Measurements from ENCODE around the gene NCOA7.

- TF ChIP-seq CTCF (IDR thresholded peaks at IDR 0.05): no peak
- TF ChIP-seq POLR2A (IDR thresholded peaks at IDR 0.05): no peak
These were observed 157.7 kb downstream of the NCOA7 start for GRCh38 chr6:125948455-125948854.
